IPS DF 6.9 (cell line): Measurements from ENCODE around the gene FGGY.

Source experiments
- DNase-seq: peaks from one replicate; pipeline ENCODE4 v3.0.0-alpha.2; 2013; ENCODE audit warnings: low read depth, low spot score
- H3K27ac ChIP-seq: one replicate; pipeline ENCODE4 v1.5.1; 2013; ENCODE audit warnings: low read length, control low read depth
- H3K27me3 ChIP-seq: 2 replicates; pipeline ENCODE4 v1.6.1; 2013; ENCODE audit warnings: mild to moderate bottlenecking, low read length; ENCODE audit not compliant: control insufficient read depth, insufficient read depth
- H3K36me3 ChIP-seq: 2 replicates; pipeline ENCODE4 v1.6.1; 2013; ENCODE audit warnings: low read length; ENCODE audit not compliant: control insufficient read depth, insufficient read depth
- H3K4me1 ChIP-seq: 2 replicates; pipeline ENCODE4 v1.6.1; 2013; ENCODE audit warnings: low read length; ENCODE audit not compliant: control insufficient read depth, insufficient read depth
- H3K4me3 ChIP-seq: 2 replicates; pipeline ENCODE4 v1.5.1; 2013; ENCODE audit warnings: mild to moderate bottlenecking, low read length
- H3K9me3 ChIP-seq: 2 replicates; pipeline ENCODE4 v1.6.1; 2013; ENCODE audit warnings: low read length, inconsistent platforms; ENCODE audit not compliant: control insufficient read depth, insufficient read depth
- WGBS: extraction: QIAGEN DNeasy Blood & Tissue Kit; methylation state at CpG from one replicate; pipeline ENCODE4 v1.1.7; 2013; ENCODE audit warnings: mixed read lengths, missing lambda C conversion rate; ENCODE audit not compliant: insufficient read length, insufficient coverage; 5-methylcytosine and 5-hydroxymethylcytosine counted together

FGGY gene

DNA sequence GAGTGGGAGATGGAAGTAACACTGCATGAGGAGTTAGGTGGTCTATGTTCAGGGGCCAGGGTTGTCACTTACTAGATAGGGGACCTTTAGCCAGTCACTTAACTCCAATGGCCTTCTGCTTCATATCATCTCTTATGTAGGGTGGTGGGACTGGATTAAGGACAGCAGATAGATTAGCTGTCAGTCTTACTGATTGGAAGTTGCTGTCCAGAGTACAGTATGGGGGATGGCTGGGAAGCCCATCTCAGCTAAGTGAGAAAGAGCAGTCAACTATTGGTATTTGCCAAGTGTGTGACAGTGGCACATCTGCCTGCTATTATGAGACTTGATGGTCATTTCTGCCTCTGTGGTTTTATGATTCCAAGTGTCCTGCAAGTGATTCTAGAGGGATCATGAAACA, 130.9 kb downstream of the FGGY start:
- Histone ChIP-seq H3K4me1 (no peaks in the 10 kb centered on the region), H3K27me3 (no peaks in the 10 kb centered on the region), H3K4me3 (no peak overlapping the region), H3K9me3 (no peaks in the 10 kb centered on the region), H3K27ac (no peak overlapping the region), H3K36me3 (no peaks in the 10 kb centered on the region)
- no peak for DNase-seq

GRCh38 chr1:59428828-59429227, 131.9 kb downstream of the FGGY start:
- H3K27me3 ChIP-seq = no peaks in the 10 kb centered on the region
- H3K9me3 ChIP-seq = no peaks in the 10 kb centered on the region
- WGBS = no CpG with 5 or more reads among the region's 6 CpGs
- H3K4me1 ChIP-seq = no peaks in the 10 kb centered on the region
- H3K27ac ChIP-seq = no peak overlapping the region
- no peaks in the 10 kb centered on the region for H3K36me3 ChIP-seq
- no peak for DNase-seq
- no peak overlapping the region for H3K4me3 ChIP-seq

DNA sequence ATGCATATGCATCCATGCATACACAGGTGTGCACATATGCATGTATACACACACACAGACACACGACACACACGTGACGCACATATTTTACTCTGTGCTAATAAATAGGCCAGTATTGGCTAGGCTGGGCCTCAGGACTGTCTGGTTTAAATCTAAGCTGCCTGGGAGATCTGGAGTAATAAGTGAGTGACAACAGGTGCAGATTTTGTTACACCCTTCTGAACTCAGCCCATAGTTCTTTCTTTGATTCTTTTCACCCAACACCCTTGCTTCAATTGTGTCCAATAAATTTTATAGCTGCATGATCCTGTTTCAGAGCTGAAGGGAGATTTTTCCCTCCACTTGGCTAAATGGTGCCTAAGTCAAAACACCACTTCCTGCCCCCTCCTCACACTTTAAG, 132.8 kb downstream of the FGGY start:
- no peaks in the 10 kb centered on the region for H3K9me3 ChIP-seq
- H3K36me3 ChIP-seq = no peaks in the 10 kb centered on the region
- DNase-seq = no peak
- H3K27me3 ChIP-seq = no peaks in the 10 kb centered on the region
- H3K27ac ChIP-seq = no peak overlapping the region
- WGBS = no CpG with 5 or more reads among the region's 3 CpGs
- no peaks in the 10 kb centered on the region for H3K4me1 ChIP-seq
- no peak overlapping the region for H3K4me3 ChIP-seq

DNA sequence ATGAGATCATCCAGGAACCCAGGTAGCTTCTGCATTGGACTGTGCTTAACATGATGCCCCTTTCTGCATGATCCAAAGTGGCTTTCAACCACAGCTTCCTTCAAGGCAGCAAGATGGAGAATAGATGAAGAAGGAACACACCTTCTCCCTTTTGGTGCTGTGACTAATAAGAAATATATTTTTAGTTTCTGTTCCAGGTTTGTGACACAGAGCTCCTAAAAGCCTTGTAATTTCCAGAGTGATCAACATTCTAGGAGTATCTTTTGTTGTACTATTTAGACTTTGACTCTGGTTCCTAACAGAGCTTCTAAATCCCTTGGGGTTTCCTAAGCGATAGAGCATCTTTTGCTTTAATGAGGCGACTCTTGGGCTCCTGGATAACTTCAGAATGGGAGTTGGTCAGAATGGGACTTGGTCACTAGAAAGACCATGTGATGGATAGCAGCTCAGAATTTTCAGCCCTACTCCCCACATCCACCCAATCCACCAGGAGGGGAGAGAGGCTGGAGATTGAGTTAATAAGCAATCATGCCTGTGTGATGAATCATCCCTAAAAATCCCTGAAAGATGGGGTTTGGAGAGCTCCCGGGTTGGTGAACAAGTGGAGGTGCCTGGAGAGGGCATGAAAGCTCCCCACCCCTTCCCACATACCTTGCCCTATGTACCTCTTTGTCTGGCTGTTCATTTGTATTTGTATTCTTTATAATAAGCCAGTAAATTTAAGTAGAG, 134.8 kb downstream of the FGGY start:
- Histone ChIP-seq H3K9me3 (no peaks in the 10 kb centered on the region), H3K27ac (no peak overlapping the region), H3K4me1 (no peaks in the 10 kb centered on the region), H3K4me3 (no peak overlapping the region), H3K36me3 (no peaks in the 10 kb centered on the region), H3K27me3 (no peaks in the 10 kb centered on the region)
- DNase-seq = no peak
- no CpG with 5 or more reads among the region's 3 CpGs for WGBS

- Histone ChIP-seq H3K27me3 (no peaks in the 10 kb centered on the region), H3K4me3 (no peak overlapping the region), H3K36me3 (no peaks in the 10 kb centered on the region), H3K9me3 (no peaks in the 10 kb centered on the region), H3K4me1 (no peaks in the 10 kb centered on the region), H3K27ac (no peak overlapping the region)
- WGBS = no CpG with 5 or more reads among the region's 6 CpGs
- no peak for DNase-seq
Observed at GRCh38 chr1:59432531-59433439, 135.9 kb downstream of the FGGY start.

DNA sequence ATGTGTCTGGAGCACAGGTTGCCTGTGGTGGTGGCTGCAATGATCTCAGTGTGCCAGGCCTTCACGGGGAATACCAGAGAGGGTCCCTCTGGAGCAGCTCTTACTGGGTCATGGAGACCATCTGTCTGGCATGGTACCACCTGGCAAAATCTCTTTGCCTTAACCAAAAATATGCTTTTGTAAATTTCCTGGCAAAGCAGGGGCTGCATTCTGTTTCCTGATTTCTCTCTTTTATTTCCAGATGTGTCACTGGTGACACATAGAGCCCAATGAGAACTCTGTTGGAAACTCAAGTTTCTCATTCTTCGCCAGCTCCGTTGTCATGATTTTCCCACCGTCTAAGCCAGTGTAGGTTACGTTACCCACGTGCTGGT, 136.5 kb downstream of the FGGY start:
- H3K36me3 ChIP-seq = no peaks in the 10 kb centered on the region
- no peak overlapping the region for H3K4me3 ChIP-seq
- WGBS = no CpG with 5 or more reads among the region's 6 CpGs
- DNase-seq = no peak
- H3K9me3 ChIP-seq = no peaks in the 10 kb centered on the region
- H3K4me1 ChIP-seq = no peaks in the 10 kb centered on the region
- no peaks in the 10 kb centered on the region for H3K27me3 ChIP-seq
- no peak overlapping the region for H3K27ac ChIP-seq

- DNase-seq = no peak
- Histone ChIP-seq H3K27me3 (no peaks in the 10 kb centered on the region), H3K4me1 (no peaks in the 10 kb centered on the region), H3K9me3 (no peaks in the 10 kb centered on the region), H3K36me3 (no peaks in the 10 kb centered on the region), H3K27ac (no peak overlapping the region), H3K4me3 (no peak overlapping the region)
- no CpG with 5 or more reads among the region's 3 CpGs for WGBS
Observed at GRCh38 chr1:59434336-59434735, 137.4 kb downstream of the FGGY start.

- no peaks in the 10 kb centered on the region for H3K9me3 ChIP-seq
- WGBS = no CpG with 5 or more reads among the region's 2 CpGs
- H3K27me3 ChIP-seq = no peaks in the 10 kb centered on the region
- no peak overlapping the region for H3K27ac ChIP-seq
- no peaks in the 10 kb centered on the region for H3K4me1 ChIP-seq
- H3K4me3 ChIP-seq = no peak overlapping the region
- H3K36me3 ChIP-seq = no peaks in the 10 kb centered on the region
- DNase-seq = no peak
Observed at GRCh38 chr1:59436637-59437036, 139.7 kb downstream of the FGGY start.

DNA sequence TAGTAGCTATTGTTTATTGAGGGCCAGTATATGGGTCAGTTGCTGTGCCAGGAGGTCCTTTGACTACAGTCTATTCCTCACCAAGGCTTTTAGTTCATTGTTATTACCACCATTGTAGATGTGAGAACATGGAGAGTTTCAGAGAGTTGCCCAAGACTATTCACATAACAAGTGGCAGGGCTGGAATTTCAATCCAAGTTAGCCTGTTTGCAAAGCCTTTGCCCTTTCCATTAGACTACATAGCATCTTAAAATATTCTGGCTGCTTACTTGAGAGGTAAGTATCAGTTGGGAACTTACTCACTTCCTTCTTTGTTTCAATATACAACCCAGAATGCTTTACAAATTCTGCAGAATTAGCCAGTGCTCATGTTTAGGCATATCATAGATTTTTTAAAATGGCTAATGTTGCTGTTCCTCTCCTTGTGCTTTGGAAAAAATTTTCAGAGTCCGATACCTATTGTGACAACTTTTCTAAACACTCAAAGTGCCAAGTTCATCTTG, 141.2 kb downstream of the FGGY start:
- H3K27me3 ChIP-seq = no peaks in the 10 kb centered on the region
- no peaks in the 10 kb centered on the region for H3K9me3 ChIP-seq
- H3K27ac ChIP-seq = no peak overlapping the region
- no CpG with 5 or more reads among the region's 1 CpG for WGBS
- no peaks in the 10 kb centered on the region for H3K4me1 ChIP-seq
- no peaks in the 10 kb centered on the region for H3K36me3 ChIP-seq
- DNase-seq = no peak
- H3K4me3 ChIP-seq = no peak overlapping the region

DNA sequence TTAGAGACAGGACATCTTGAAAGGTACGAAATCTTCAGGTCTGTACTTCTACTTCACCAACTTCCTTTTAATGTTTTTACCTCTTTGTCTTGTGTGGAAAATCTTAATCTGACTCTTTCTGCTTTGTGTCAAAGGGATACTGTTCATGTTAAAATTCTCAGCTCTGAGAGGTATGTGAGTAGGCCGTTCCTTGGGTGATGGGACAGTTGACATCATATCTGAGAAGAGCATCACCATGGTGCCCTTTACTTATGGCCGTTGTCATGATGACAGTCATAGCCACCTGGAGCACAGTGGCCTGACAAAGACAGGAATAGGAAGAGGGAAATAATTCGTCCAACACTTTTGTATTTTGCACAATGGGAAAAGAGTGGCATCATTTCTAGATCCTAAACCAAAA, 145.6 kb downstream of the FGGY start:
- Histone ChIP-seq H3K27me3 (no peaks in the 10 kb centered on the region), H3K36me3 (no peaks in the 10 kb centered on the region), H3K4me1 (no peaks in the 10 kb centered on the region), H3K4me3 (no peak overlapping the region), H3K9me3 (no peaks in the 10 kb centered on the region), H3K27ac (no peak overlapping the region)
- no peak for DNase-seq
- WGBS = no CpG with 5 or more reads among the region's 4 CpGs
